ENCODE results near the gene PHEX.
A peak's percentile ranks its signal among the peaks of the same experiment; 100 is the strongest.

Gene PHEX

DNA sequence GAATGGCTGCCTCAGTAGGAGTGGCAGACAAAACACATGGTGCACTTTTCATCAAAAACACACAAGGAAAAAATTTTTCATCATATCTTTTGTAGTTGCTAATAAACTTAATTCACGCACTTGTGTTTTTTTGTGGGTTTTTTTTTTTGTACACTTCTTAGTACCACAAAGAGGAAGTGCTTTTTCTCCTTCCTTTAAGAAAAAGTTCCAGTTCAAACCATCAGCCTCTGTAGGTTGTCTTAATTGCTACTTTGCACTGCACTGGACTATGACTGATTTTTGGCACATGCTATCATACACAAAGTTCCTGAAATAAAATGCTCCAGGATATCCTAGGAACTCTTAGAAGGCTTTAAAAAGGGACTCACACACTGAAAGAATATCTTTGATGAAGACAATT is at the start of gene PHEX:
Gene PHEX (plus strand): TSS at position 242 of the 400 bp plus-strand sequence. CDS start 681 bp downstream, outside the sequence.
- DNase-seq (ENCODE audit: low read depth in 1 of 2, low spot score in 1 of 2) = no peak

DNA sequence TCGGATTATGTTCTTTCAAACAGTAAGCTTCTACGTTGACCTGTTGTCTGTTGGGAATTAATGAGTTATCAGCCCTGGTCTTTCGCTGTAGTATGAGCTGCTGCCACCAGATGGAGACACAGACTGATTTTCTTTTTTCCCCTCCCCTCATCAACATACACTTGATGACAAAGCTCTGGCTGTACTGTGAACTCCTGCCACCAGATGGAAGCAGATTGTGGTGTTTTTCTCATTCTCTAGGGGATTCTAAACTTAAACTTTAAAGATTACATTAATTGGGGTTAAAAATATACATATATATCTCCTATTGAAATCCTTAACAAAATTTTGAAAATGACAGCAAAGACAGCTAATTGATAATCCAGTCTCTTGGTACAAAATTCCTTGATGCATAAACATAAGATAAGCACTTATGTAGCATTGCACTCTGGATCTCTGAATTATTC is 46.8 kb upstream of the PHEX start:
- DNase-seq (ENCODE audit: low read depth in 1 of 2, low spot score in 1 of 2) = peak; percentile 12 to 29

DNA sequence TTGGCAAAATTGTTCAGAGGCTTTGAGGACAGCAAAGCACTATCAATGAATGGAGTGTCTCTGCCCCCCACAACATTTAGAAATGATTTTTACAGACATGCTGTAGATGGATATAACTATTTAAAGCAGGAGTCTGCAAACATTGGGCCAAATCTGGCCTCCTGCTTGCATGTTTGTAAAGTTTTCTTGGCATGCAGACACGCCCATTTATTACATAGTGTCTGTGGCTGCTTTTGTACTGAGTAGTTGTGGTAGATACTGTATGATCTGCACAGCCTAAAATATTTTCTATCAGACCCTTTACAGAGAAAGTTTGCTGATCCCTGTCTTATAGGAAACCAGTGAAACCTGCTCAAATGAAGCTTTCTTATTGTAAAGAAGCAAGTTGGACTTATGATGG is 45.5 kb upstream of the PHEX start:
- no peak for DNase-seq (ENCODE audit: low read depth in 1 of 2, low spot score in 1 of 2)

DNA sequence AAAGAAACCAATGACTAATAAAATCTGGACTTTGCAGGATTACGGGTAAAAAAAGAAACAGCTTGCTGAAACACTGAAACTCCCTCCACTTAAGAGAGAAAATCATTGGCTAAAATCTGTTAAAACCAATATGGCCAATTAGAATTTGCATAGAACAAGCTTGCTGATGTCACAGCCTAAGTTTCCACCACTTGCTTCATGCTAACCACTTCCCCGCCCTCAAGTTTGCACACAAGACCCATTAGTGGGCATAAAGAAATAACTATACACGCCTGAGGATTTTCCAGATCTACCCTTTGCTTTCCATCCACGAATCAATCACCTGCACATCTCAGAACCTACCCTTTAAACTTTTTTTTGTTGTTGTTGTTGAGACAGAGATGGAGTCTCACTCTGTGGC is 42.7 kb upstream of the PHEX start:
- DNase-seq (ENCODE audit: low read depth in 1 of 2, low spot score in 1 of 2) = no peak

DNA sequence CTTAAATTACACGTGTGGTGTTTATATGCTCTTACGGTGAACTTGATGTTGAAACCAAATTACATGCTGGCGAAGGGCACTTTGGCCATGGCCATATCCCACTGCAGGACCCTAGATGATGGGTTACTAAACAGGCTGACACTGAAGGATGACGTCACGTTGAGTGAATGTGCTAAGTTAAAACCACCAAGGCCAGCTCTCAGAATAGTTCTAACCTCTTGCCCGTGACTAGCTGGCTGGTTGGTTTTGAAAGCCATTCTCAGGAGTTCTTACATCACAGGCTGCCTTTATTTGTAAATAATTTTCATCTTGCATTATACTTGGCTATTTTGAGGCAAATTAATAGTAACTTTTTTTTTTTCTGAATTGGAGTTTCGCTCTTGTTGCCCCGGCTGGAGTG is 41.3 kb upstream of the PHEX start:
- no peak for DNase-seq (ENCODE audit: low read depth in 1 of 2, low spot score in 1 of 2)

DNA sequence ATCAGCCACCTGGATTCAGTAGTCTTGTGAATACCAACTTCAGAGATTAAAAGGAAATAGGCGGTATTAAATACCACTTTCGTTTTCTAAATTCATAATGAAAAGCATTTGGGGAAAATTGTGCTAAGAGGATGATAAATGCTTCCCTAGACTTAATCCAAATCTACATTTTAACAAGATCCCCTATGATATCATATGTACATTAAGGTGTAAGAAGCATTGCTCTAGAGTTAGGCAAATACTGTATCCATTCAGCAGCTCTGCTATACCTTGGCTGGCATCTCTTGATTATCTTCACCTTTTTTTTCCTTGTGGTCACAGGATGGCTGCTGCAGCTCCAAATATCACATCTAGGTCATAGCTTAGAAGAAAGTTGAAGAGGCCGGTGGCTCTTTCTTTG is 40.6 kb upstream of the PHEX start:
- no peak for DNase-seq (ENCODE audit: low read depth in 1 of 2, low spot score in 1 of 2)

DNA sequence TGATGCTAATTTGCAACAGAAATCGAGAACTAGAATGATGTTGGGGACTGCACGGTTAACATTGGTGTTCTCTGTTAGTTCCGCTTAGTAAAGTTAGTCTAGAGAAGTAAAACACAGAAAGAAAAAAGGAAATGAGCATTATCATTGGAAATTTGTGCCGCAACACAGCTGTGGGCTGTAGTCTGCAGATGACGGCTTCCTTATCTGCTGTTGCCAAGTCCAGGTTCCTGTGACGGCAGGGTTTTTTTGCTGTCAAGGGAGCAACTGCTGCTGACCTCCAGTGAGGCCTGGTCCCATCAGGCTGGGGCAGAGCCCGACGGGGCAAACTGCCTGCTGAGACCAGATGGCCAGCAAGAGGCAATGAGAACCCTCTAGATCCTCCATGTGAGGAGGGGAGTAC is 38.9 kb upstream of the PHEX start:
- no peak for DNase-seq (ENCODE audit: low read depth in 1 of 2, low spot score in 1 of 2)

DNA sequence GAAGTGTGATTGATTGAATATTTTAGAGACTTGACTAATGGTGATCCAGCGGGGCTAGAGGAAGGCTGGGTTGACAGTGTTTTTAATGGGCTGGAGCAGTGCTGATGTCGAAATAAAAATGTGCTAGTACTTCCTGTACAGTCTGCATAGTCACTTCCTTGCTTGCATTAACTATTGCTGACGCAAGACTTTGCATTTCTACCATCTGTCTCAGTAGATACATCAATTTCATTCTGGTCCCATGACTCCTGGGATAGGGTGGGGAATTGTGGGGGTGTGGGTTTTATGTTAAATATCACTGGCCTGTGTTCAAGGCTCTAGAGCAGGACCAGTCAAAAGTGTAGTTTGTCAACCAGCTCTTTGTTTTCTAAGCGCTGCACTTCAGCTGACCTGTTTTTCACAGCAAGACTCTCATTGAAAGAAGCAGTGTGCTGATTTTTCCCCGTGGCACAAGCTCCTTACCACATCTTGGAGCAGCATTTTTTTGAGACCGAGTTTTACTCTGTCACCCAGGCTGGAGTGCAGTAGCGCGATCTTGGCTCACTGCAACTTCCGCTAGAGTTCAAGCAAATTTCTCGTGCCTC is 35.2 kb upstream of the PHEX start:
- no peak for DNase-seq (ENCODE audit: low read depth in 1 of 2, low spot score in 1 of 2)

DNA sequence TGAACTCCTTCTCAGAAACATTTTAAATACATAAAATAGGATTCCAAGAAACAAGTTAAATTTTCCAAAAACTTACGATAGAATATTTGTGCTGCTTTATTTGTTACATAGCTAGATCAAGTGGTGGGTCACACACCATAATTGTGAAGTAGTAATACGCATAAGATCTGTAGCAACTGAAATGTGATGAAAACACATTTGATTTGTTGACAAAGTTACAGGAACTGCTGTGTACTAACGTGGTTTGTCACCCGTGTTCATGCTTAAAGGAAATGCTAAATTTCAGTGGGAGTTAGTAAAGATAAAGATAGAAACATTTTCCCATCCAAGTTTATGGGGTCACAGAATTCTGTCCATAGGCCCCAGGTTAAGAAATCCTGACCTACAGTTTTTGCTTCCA is 34.1 kb upstream of the PHEX start:
- DNase-seq (ENCODE audit: low read depth in 1 of 2, low spot score in 1 of 2) = no peak

DNA sequence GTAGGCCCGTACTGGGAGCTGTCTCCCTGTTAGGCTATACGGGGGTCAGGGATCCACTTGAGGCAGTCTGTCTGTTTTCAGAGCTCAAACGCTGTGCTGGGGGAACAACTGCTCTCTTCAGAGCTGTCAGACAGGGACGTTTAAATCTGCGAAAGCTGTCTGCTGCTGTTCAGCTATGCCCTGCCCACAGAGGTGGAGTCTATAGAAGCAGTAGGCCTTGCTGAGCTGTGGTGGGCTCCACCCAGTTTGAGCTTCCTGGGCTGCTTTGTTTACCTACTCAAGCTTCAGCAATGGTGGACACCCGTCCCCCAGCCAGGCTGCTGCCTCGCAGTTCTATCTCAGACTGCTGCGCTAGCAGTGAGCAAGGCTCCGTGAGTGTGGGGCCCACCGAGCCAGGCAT is 27.3 kb upstream of the PHEX start:
- DNase-seq (ENCODE audit: low read depth in 1 of 2, low spot score in 1 of 2) = no peak

DNA sequence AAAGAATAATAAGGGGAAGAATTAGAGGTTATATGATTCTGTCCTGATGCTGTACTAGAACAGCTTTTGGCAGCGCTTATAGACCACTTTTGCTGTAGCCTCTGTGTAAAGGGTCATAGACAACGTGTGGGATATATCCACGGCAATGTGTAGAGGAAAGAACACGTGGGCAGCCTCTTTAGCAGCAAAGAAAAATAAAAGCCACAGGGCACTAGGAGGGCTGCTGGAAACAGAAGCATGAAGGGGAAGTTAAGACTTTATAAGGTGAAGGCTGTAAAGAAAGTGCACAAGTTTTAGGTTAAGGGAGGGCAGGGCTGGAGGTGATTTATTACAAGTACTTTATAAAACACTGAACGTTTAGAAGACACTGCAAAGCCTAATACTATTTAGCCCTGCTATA is 20.1 kb upstream of the PHEX start:
- DNase-seq (ENCODE audit: low read depth in 1 of 2, low spot score in 1 of 2) = no peak

DNA sequence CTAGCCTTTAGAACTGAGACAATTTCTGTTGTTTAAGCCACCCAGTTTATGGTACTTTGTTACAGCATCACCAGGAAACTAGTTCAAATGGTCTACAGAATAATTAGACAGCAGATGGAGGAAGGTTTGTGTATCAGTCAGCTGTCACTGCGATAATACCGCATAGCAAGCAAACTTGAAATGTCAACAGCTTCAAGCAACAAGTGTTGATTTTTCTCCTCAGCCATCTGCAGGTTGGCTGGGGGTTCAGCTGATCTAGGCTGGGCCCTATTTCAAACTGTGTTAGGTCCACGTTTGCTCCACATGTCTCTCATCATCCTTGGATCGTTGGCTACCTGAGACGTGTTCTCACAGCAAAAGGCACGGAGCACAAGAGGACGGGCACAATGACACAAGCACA is 19.2 kb upstream of the PHEX start:
- DNase-seq (ENCODE audit: low read depth in 1 of 2, low spot score in 1 of 2) = no peak

DNA sequence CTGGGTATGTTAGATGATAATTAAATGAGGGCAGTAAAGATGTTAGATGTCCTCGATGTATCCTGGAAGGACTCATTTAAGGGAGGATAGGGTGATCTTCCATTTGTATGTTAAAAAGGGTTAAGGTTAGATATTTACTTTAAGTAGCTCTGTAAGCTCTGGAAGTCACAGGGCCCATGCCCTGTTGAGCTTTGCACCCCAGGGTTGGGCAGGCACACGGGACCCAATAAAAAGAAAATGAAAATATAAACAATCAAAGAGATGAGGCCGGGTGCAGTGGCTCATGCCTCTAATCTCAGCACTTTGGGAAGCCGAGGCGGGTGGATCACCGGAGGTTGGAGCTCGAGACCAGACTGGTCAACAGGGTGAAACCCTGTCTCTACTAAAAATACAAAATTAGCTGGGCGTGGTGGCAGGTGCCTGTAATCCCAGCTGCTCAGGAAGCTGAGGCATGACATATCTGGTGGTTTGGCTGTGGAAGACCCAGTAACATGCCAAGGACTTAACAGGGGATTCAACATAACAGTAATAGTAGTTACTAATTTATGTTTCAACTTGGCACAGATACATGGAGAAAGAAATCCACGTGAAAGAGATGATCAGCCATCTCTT is 16.9 kb upstream of the PHEX start:
- DNase-seq (ENCODE audit: low read depth in 1 of 2, low spot score in 1 of 2) = no peak

DNA sequence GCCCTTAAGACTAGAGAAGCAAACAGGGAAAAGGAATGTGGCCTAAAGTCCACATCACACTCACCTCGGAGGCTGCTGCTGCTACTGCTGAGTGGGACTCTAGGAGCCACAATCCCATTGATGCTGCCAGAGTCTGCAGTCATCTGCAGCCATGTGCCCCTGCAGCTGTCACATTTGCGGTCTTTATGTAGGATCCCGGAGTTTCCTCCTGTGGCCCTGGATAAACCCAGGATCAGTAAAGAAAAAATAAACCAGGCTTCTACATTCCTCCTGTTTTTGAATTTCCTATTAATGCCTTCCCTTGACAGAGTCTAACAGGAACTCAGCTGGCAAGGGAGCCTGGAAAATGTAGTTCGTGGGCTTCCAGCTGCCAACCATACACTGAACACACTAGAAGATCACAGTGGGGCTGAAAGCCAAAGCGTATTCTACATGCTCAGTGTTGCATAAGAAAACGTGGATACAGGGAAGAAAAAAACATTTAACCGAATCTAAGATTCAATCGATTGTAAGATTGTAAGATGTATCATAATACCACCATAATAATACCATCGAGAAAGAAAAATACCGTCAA is 10.3 kb upstream of the PHEX start:
- no peak for DNase-seq (ENCODE audit: low read depth in 1 of 2, low spot score in 1 of 2)

DNA sequence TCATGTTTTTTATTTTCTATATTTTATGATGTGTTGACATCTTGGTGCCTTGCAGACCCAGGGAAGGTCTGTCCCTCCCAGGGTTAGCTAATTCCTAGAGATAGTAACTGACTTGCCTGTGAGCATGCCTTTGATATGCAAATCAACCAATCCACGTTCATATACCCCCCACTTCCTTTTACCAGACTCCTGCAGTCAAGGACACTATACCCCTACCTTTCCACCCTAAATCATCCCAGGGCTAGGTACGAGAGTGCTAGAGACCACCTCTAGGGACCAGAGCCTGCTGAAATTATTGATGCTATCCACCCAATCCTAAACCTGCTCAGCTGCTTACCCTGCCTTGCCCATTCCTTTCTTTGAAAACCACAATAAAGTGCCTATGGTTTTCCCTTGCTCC is 7.5 kb upstream of the PHEX start:
- DNase-seq (ENCODE audit: low read depth in 1 of 2, low spot score in 1 of 2) = no peak

DNA sequence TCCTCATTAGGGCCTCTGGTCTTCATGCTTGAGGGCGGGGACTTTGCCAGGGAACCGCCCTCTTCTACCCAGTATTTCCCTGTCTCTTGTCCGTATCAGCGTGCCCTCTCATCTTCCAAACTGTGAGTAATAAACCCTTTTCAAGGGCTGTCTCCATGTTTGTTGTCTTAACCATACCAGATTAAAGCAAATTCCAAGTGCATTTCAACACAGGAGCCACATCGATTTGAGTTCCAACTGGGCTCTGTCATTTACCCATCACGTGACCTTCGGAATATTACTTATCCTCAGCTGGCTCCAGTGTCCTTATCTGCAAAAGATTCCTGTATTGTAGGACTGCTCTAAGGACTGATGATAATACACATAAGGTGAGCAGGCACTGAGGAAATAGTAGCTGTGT is 6.4 kb upstream of the PHEX start:
- no peak for DNase-seq (ENCODE audit: low read depth in 1 of 2, low spot score in 1 of 2)

DNA sequence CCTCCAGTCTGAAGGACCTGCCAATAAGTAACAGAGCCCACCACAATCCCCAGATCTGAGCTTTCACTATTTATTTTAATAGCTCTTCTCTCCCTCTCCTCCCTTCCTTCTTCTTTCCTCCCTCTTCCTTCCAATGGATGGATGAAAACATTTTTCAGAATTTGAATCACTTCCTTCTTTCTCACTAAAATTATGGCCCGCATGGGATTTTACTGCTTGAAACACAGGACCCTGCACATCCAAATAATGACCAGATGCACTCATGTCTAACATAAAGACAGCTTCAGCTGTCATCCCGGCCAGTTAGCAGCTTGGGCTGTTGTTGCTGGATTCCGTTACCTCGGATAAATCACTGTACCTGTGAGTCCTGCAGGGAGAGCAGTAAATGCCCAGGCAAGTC is 5.4 kb upstream of the PHEX start:
- DNase-seq (ENCODE audit: low read depth in 1 of 2, low spot score in 1 of 2) = no peak

DNA sequence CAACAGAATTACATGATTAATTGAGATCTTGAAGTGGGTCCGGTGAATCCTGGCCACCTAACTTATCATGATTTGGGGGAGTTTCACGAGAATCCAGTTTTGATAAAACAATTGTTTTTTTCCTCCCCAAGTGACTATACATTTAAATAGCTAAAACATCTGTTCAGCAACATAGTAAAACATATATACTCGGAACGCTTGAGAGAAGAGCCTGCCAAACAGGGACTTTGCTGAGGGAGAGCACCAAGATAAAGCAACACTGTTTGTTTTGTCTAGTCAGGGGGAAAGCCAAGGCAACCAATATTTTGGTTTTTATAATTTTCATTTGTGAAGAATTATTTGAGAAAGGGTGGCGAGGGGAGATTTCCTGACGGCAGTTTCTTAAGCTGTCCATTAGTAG is 381 bp downstream of the PHEX start:
- DNase-seq (ENCODE audit: low read depth in 1 of 2, low spot score in 1 of 2) = no peak

DNA sequence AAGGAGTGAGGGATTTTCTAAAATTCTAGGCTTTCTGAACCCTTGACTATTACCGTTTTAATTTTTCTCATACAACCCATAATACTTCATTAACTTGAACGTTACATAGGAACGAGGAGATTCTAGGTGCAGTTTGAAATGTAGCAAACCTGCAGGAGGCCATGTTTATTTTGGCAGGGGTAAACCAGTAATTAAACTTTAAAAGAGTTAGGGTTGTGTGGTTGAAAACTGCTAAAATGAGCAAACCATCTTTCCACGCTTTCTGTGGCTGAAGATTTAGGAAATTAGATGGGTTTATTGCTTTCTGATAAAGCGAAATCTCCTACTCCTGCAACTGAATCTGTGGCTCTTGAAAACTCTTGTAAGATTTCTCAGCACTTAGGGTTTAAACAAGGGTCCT is 1.7 kb downstream of the PHEX start:
- DNase-seq (ENCODE audit: low read depth in 1 of 2, low spot score in 1 of 2) = no peak

DNA sequence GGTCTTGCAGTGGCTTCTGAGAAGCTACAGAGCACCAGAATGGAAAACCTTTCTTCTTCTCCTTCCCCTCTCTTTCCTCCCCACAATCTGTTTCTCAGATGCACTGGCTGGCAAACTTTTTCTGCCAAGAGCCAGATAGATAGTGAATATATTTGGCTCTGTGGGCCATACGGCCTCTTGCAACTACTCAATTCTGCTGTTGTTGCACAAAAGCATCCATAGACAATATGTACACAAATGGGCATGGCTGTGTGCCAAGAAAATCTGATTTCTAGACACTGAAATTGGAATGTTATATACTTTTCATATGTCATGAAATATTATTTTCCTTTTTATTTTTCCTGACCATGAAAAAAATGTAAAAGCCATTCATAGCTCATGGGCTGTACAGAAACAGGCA is 3.1 kb downstream of the PHEX start:
- no peak for DNase-seq (ENCODE audit: low read depth in 1 of 2, low spot score in 1 of 2)

DNA sequence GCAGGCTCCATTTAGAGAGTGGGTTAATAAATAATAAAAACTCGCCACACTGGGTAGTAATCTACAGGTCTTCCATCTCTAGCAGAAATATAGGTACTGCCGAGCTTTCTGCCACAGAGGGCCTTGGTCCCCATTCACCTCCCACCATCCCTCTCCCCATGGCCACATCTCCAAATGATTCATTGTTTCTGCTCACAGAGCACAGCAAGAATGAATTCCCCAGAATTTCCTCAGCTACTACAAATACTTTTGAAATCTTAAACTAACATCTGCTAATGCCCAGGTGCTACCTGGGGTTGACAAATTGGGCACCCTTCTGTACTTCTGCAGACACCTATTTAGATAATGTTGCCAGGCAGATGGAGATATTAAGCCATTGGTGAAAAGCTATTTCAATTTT is 5.1 kb downstream of the PHEX start:
- no peak for DNase-seq (ENCODE audit: low read depth in 1 of 2, low spot score in 1 of 2)

DNA sequence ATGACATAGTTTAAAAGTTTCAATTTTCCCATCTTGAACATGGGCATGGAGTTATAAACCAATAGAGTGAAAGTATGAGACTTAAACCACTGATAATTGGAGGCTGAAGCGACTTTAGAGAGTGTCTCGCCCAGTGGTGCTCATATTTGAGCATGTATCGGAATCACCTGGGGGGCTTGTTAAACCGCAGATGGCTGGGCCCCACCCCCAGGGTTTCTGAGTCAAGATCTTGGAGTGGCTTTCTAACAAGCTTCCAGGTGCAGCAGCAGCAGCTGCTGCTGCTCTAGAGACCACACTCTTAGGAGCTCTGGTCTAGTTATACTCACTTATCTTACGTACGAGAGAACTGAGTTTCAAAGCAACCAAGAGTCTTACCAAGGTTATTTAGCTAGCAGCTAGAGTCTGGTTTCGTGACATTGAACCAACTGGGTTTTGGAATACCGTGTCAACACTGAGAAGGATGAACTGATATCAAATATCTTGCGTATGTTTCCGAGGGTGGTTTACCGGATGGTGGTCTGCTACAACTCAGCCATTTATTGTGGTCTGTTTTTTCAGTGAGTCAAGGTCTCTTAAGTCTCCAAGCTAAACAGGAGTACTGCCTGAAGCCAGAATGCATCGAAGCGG is 5.9 kb downstream of the PHEX start:
- no peak for DNase-seq (ENCODE audit: low read depth in 1 of 2, low spot score in 1 of 2)

DNA sequence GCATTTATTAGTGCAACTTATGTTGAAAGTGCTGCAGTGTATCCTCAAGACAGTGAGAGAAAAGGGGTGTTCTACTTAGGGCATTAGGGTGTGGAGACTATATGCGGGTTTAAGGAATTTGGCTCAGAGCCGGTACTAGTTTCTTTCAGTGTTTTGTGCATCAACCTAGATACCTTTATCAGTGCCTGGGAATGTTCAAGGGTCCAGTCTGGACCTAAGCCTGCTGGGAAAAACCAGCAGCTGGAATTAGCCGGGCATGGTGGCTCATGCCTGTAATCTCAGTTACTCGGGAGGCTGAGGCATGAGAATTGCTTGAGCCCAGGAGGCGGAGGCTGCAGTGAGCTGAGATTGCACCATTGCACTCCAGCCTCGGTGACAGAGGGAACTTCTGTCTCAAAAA is 7.4 kb downstream of the PHEX start:
- no peak for DNase-seq (ENCODE audit: low read depth in 1 of 2, low spot score in 1 of 2)

All from stimulated activated CD4-positive, alpha-beta T cell treated with anti-CD3 and anti-CD28 coated beads, Interleukin-15, amount 100 ng/mL, for 1 hour (primary cell).